HG03045 (cell line): ENCODE data around the gene NFASC.

ENCODE experiments used
- ATAC-seq: cut with Tn5 transposase; IDR thresholded peaks from one replicate; pipeline ENCODE4 v1.9.1; 2021; ENCODE audit warnings: mild to moderate bottlenecking, moderate library complexity; ENCODE audit not compliant: unreplicated experiment

NFASC gene

DNA sequence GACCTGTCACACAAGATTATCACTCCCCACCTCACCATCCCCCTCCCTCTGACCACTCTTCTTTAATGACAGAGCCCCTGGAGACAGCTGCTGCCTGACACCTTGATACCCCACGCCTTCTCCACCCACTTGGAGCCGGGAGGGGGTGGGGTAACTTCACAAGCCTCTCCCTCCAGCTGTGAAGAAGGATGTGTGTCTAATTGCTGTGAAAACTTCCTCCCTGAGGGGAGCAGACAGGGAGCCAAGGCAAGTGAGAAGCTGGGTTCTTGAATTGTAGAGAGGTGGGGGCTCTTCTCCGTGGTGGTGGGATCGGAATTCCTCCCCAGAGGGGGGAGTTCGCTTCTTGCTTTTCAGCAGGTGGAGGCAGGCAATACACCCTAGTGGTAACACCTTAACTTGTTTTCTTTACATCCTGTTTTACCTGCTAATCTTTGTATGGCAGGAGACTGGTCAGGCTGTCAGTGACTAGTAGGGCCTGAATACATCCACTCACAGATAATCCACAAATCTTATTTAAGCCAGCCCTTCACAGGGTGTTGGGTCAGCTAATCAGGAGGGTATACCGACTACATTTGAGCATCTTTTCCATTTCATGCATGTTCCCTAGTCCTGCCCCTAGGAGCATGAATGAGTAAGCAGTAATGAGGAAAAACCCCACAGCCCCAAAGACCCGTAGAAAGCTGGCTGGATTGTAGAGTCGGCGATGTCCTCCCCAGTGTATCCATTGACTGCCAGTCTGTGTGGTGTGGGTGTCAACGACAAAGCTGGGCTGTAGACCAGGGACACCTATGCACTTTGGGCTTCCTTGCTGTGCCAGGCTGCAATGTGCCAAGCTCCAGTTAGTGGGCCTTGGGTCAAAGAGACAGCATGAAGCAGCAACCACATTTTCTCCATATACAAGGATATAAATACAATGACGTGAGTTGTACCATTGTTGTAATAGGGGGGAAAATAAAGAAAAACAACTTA, 57.3 kb downstream of the NFASC start:
- no peak for ATAC-seq

DNA sequence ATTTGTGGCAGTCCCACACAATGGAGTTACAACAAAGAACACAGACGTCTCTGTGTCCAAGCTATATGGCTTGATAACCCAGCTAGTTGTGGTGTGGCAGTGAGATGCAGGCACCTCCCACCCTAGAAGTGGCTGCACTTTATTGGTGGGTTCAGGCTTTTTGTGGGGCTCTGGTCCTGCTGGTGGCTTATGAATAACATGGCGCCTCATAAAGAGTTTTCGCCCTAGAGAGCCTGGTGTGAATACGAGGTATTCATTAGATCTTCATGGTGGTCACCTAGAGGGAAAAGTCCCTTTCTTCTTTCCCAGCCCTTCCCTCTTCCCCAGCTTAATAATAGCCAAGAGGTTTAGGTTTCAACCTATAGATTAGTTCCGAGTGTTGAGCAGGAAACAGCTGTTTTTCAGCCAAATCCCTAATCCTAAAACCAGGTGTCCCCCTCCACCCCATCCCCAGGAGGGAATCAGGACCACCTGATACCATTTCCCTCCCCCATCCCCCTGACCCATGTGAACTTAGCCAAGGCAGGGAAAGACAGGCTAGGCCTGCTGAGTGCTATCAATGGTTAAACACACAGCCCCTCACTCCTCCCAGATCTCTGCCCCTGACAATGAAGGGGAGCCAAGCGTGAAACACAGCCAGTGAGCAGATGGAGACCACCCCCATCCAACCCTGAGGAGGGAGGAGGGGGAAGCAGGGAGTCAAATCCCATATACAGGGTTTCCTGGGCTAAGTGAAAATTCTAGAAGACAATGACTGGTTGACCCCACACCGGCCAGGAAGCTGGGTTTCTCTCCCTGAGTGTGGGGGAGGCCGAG, 58.2 kb downstream of the NFASC start:
- ATAC-seq: no peak

DNA sequence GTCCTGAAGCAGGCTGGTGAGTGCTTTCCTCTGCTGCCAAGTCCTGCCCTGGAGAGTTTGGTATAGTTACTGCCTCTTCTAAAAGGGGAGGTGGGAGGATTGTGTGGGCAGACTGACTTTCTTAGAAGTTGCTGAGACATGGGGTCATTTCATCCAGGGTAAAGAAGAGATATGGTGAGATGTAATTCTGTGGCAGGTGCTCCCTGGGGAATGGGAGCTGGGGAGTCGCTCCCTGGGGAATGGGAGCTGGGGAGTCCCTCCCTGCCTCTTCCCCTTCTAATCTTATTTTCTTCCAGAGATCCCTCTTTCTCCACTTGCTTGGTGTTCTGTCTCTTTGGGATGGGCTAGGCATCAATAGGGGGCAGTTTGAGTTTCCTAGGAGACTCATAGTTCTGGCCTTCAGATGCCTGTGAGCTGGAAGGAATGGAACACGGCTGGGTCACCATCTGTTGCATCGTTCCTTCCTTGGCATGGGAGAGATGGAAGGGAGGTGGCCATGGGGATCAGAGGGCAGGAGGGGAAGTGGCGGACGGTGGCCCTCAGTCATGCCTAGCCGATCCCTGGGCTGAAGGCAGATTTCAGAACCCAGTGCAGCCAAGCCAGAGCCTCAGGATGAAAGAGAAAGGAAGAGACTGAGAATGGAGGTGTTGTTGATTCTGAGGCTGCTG, 59.0 kb downstream of the NFASC start:
- no peak for ATAC-seq

DNA sequence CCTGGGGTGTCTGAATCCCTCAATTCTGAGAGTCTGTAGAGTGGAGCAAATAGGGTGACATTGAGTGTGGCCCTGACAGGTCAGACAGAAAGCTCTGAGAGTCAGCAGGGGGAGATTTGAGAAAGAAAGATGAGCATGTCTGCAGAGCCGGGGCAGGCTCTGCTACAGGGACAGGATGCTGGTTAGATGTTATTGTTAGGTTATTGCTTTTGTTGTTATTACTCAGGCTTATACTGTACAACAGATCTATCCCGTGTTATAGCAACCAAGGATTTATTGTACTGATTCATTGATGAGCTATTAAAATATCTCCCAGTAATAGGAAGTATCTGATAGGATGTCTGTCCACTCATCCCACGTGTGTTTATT, 59.5 kb downstream of the NFASC start:
- no peak for ATAC-seq

DNA sequence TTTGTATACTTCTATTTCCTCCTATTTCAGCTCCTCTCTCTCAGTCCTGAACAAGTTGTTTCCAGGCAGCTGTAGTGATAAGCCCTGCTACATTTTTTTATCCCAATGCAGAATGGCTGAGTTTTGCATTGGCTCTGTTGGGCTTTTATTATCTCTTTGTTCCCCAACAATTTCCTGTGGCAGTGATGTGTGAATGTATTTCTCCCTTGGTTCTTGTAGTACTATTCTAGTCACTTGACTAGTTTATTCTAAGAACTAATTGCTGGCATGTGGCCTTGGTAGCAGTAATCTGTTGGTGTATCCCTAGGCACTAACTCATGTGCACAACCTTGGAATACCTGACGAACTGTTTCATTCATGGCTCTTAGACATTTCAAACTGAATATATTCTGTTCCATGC, 60.7 kb downstream of the NFASC start:
- ATAC-seq: no peak

DNA sequence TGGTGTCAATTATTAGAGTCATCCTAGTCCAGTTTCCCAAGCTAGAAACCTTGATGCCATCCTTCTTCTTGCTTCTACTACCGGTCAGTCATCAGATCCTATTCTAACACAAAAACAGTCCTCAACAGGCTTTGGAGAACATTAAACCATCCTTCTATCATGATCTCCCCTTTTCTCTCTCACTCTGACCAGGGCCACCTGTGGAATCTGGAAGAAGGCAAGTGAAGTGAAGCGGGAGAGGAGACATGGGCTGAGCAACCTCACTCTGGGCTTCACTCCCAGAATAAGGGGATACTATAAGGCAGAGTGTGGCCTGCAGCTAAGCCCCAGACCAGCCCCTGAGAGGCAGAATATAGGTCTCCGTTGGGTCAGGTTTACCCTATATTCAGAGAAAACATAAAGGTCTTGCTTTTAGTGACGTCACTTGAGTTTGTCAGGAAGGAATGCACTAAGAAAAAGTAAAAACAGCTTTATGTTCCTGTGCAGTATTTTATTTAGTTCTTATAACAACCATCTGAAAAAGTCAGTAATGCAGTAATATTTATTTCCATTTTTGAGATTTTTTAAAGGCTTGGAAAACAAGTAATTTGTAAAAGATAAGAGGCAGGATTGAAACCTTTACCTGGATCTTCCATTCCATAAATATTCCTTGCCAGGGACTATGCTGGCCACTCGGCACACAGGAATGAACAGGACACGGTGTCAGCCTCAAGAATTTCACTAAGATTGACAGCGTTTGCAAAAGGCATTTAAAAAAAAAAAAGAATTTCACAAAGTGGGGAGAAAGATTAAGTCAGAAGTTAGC, 61.3 kb downstream of the NFASC start:
- no peak for ATAC-seq

DNA sequence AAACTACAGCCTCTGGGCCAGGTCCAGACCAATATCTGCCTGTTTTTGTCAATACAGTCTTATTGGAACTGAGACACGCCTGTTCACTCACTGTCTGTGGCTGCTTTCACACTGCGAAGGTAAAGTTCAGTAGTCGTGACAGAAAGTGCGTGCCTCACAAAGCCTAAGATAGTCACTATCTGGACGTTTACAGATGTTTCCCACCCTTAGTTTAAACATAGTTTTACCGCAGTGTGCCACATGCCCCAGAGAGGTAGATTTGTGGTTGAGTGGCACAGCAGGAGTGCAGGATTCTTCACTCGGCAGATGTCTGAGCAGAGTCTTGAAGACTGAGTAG, 61.9 kb downstream of the NFASC start:
- no peak for ATAC-seq

DNA sequence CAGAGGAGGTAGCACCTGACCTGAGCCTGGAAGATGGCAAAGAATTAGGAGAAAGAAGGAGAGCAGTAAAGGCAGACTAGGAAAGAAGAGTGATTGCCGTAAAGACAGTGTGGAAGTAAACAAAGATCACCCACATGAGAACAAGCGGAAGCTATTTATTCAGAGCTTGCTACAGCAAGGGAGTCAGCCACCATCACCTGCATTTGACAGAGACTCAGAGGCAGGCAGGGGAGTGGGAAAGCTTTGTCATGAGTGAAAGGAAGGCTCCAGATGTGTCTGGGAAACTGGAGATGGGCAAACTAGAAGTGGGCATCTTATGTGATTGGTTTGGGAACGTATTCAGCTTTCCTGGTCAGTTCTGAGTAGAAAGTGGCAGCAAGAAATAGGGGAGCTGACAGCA, 64.5 kb downstream of the NFASC start:
- ATAC-seq: no peak

DNA sequence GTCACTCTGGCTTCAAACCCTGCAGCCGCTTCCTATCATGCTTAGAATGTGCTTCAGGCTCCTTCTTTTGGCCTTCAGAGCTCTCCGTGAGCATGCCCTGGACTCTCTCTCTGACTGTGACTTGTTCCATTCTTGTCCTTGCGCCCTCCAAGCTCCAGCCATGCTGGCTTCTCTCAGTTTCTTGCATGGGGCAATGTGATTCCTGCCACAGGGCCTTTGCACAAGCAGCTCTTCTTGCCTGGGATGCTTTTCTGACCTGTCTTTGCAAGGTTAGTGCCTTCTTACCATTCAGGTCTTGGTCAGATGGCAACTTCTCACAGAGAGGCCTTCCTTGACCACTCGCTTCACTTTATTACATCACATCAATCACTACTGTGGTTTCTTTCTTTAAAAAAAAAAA, 66.1 kb downstream of the NFASC start:
- no peak for ATAC-seq

DNA sequence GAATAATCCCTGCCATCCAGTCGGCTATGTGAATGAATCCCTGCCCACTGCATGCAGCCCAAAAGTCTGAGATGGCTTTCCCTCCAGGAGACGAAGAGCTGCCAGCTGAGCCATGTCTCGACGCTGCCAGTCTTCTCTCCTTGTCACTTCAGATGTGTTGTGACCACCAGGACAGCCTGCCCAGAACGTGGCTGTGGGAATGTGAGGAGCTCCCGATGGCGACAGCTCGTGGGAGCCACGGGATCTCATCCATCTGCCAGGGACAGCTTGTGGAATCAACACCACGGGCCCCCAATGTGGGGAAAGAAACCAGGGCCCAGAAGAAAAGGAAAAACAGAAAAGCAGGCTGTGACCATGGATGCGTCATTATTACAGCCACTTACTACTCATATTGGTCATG, 67.2 kb downstream of the NFASC start:
- ATAC-seq: no peak

DNA sequence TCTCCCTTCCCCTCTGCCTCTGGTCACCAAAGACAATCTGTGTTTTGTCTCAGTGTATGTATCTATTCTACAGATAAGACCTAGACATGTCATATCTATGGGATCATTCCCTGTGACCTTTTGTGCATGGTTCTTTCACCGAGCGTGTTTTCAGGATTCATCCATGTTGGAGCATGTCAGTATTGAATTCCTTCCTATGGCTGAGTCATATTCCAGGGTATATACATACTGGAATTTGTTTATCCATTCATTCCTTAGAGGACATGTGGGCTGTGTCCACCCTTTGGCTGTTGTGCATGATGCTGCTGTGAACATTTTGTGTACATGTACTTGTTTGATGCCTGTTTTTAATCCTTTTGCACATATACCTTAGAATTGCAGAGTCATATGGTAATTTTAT, 69.9 kb downstream of the NFASC start:
- ATAC-seq: no peak

DNA sequence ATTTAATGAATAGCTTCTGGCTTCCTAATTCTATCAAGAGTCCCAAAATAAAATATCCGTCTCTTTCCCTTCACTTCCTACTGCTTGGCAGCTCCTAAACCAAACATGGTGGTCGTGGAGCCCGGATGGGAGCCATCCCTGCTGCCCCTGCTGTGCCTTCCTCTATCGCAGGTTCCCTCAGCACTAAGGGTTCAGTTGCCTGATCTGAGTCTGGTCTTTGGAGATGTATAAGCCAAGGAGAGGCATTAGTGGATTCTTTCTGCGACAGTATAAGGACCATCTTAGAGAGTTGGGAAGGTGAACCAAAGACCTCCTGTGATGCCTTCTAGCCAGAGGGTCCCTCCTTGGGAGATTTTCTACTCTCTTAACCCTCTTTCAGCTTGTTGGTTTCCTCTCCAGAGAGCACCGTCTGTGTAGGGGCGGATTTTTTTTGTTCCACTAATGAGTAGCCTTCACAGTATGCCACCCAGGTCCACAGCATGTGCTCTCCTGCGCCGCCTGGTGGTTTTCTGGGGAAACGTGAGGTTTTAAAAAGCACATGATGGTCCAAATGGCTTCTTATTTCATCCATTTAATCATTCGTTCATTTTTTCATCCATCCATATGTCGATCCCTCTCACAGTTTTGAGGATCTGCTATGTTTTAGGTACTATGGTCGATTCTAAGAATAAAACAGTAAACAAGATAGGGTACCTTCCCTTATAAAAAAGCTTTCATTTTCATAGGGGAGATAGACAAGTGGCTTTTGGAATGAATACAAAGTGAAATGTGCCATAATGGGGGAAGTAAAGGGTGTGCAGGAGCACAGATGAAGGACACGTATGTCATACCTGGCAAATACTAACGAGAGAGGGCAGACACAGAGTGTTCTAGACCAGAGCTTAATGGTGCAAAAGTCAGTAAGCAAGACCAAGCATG, 71.0 kb downstream of the NFASC start:
- no peak for ATAC-seq

DNA sequence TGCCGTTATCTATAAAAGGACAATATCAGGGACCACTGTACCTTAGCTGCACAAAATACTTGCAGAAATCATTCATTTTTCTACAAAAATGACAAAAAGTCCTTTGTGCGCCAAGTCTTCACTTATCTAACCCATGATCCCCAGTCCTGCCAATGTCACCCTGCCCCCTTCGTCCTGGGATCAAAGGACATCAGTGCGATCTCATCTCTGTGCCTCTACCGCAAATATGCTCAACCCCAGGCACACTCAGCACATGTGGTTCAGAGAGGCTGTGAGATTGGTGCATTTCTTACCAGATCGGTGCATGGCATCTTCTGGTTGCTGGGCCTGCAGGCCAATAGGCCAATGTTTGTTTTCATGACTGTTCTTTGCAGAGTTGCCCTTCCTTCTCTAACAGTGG, 72.8 kb downstream of the NFASC start:
- ATAC-seq: no peak

DNA sequence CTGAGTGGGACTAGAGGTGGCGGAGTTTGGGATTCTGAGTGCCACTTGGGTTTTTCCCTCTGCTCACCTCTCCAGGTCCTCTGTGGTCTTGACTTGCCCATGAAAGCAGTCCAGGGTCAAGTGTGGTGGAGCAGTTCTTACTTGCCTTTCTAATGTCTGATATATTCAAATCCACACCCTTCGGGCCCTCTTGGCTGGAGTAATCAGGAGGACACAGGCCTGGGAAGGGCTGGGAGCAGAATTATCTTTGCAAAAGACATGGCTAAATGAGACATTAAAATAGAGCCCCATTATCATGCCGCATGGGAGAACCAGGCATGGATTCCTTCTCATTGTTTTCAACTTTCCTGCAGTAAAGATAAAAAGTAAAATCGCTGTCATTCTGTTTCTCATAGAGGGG, 74.0 kb downstream of the NFASC start:
- no peak for ATAC-seq

DNA sequence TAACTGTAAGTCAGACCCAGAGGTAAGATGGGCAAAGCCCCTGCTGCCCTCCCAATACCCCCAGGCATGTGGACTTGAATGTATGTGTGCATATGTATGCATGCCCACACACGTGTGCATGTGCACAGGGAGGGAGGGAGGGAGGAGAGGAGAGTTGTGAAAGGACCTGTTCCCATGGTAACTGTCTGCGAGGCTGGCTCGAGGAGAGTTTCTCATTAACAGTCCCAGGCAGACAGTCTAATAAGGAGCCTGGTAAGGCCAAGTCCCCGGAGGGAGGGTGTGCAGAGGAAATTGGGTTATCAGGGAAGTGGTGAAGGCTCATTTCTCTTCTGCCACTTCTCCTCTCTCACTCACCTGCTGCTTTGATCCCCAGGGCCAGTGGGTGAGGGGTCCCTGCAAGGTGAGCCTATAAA, 74.9 kb downstream of the NFASC start:
- no peak for ATAC-seq

DNA sequence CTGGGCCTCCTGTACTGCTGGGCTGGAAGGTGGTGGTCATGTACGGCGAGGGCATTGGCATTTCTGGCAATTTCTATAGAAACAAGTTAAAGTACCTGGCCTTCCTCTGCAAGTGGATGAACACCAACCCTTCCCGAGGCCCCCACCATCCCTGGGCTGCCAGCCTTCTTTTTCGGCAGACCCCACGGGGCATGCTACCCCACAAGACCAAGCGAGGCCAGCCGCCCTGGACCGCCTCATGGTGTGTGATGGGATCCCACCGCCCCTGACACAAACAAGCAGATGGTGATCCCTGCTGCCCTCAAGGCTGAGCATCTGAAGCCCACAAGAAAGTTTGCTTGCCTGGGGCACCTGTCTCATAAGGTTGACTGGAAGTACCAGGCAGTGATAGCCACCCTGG, 76.0 kb downstream of the NFASC start:
- ATAC-seq: no peak

DNA sequence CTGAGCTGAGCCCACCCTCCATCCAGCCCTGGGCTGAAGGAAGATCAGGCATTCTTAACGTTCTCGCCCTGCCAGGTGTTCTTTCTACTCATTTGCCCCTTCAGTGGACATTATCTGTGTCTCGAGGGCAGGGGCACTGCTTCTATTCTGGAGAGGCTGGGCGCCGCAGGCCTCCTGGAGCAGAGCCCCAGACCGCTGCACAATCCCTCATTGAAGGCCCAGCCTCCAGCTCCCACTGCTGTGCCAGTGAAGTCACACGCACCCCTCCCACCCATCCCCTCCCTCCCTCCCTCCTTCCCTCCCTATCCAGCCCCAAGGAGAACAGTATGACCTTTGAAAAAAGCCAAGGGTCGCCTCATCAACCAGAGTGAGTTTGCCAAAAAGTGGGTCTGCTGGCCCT, 76.7 kb downstream of the NFASC start:
- no peak for ATAC-seq

DNA sequence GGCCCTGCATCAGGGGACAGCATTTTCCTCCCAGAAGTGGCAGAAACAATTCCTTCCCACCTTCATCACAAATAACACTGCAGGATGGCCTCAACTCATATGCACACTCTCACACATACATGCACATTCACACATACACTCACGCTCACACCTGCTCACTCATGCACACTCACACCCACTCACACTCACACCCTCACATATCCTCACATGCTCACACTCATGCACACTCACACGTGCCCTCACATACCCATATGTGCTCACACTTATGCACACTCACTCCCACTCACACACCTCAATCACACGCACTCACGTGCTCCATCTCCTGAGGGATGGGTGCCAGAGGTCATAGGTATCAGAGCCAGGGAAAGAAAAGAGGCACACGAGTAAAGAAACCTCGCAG, 77.1 kb downstream of the NFASC start:
- ATAC-seq: no peak

DNA sequence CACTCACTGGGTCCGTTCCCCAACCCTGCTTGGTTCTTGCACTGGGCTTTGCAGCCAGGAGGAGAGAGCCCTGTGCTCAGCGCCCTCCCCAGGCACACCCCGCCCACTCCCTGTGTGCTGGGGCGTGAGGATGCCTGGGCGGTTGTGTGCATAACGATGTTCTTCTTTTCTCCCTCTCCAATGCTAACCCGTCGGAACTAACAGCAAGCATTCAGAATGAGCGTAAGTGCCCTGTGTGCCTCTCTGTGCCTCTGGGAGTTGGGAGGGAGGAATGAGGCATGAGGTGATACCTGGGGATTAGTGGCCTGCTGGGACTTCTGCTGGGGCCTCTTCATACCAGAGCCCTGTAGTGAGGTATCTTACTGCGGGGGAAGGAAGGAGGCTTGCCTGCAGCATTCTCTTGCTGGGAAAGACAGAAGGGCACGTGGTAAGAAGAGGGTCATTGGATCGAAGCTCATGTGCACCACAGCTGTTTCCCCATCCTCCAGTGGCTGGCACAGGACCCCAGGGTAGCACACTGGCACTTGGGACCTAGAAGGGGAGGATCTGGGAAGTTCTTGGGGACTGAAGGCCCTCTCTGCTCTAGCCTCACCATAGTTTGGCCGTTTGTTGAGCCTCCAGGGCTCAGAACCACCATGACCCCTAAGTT, 79.8 kb downstream of the NFASC start:
- ATAC-seq: no peak
